OCI-LY3 (cell line): ENCODE data around the gene LAMA1.

Experiments
- CTCF ChIP-seq: fragments of 200-600, 300-600 bp; sonication (generic); IDR thresholded peaks from 2 replicates; pipeline ENCODE4 v1.5.1; 2014; ENCODE audit warnings: antibody characterized with exemption, low read length, low read depth
- EZH2phosphoT487 ChIP-seq: fragments of 200-600 bp; shearing (Covaris generic); IDR thresholded peaks from 2 replicates; pipeline ENCODE4 v1.6.1; 2018; ENCODE audit warnings: antibody characterized with exemption, mixed run types, low read depth

GRCh38 chr18:7038330-7038851 lies 79.2 kb downstream of the LAMA1 start:
- TF ChIP-seq CTCF = peak; percentile 33; the same call in 1 of the 2 replicates
- no peak for TF ChIP-seq EZH2phosphoT487
